Liver (tissue), 9 donors: Measurements from ENCODE around the gene AKR7A2. TPM values are rescaled to one million over a fixed set of nuclear protein-coding genes. Genes with fewer than 3 reads are reported as not detected.

Experiments
- DNase-seq: peaks from one replicate; pipeline ENCODE4 v3.0.0-alpha.2; 2017; ENCODE audit warnings: low spot score
- H3K27ac ChIP-seq, 2 donors: one replicate each; pipeline ENCODE4 v1.7.0; 2013; ENCODE audit warnings: inconsistent platforms in 2 of 2, low read length in 2 of 2, control low read depth in 1 of 2, low read depth in 1 of 2, mild to moderate bottlenecking in 1 of 2
- H3K27me3 ChIP-seq, 4 donors: one replicate each; pipeline versions ENCODE4 v1.6.1 to v1.7.0; 2013; ENCODE audit warnings: low read length in 3 of 4, inconsistent platforms in 1 of 4, mild to moderate bottlenecking in 1 of 4, moderate library complexity in 1 of 4; ENCODE audit not compliant: control insufficient read depth in 4 of 4, insufficient read depth in 4 of 4
- H3K36me3 ChIP-seq, 4 donors: one replicate each; pipeline versions ENCODE4 v1.6.1 to v1.7.0; 2013; ENCODE audit warnings: low read length in 3 of 4, mild to moderate bottlenecking in 3 of 4, low read depth in 1 of 4, moderate library complexity in 1 of 4; ENCODE audit not compliant: control insufficient read depth in 4 of 4, insufficient read depth in 3 of 4
- H3K4me1 ChIP-seq, 4 donors: one replicate each; pipeline versions ENCODE4 v1.6.1 to v1.7.0; 2013; ENCODE audit warnings: low read length in 3 of 4, mild to moderate bottlenecking in 3 of 4, moderate library complexity in 1 of 4; ENCODE audit not compliant: control insufficient read depth in 4 of 4, insufficient read depth in 4 of 4
- H3K4me3 ChIP-seq, 3 donors: one replicate each; pipeline versions ENCODE4 v1.6.1 to v1.7.0; 2013; ENCODE audit warnings: low read length in 3 of 3, control low read depth in 1 of 3, low read depth in 1 of 3, mild to moderate bottlenecking in 1 of 3
- H3K9ac ChIP-seq, 2 donors: one replicate each; pipeline ENCODE4 v1.7.0; 2013; ENCODE audit warnings: low read length in 2 of 2, mild to moderate bottlenecking in 2 of 2, moderate library complexity in 2 of 2, control low read depth in 1 of 2, low read depth in 1 of 2
- H3K9me3 ChIP-seq, 4 donors: one replicate each; pipeline versions ENCODE4 v1.6.1 to v1.7.0; 2013; ENCODE audit warnings: low read length in 3 of 4; ENCODE audit not compliant: control insufficient read depth in 4 of 4
- ATF3 ChIP-seq: IDR thresholded peaks from 2 replicates; pipeline ENCODE4 v1.6.1; 2016; ENCODE audit warnings: antibody characterized with exemption
- CTCF ChIP-seq: fragments of 150-350 bp; IDR thresholded peaks from 2 replicates; pipeline ENCODE4 v1.5.1; 2017; ENCODE audit warnings: improper control_type of control experiment, low read depth, low read length; ENCODE audit not compliant: missing input control
- EGR1 ChIP-seq, 2 donors: IDR thresholded peaks; 2 replicates each; pipeline ENCODE4 v1.6.1; 2016 to 2018; ENCODE audit warnings: antibody characterized with exemption in 2 of 2, low read depth in 2 of 2
- FOXA1 ChIP-seq: IDR thresholded peaks from 2 replicates; pipeline ENCODE4 v1.6.1; 2016; ENCODE audit warnings: antibody characterized with exemption
- JUND ChIP-seq, 2 donors: IDR thresholded peaks; 2 replicates each; pipeline ENCODE4 v1.6.1; 2016; ENCODE audit warnings: antibody characterized with exemption in 2 of 2
- MAX ChIP-seq: IDR thresholded peaks from 2 replicates; pipeline ENCODE4 v1.6.1; 2016; ENCODE audit warnings: antibody characterized with exemption
- NR2F2 ChIP-seq: IDR thresholded peaks from 2 replicates; pipeline ENCODE4 v1.6.1; 2016; ENCODE audit warnings: antibody characterized with exemption
- RAD21 ChIP-seq, 2 donors: IDR thresholded peaks; 2 replicates each; pipeline ENCODE4 v1.6.1; 2016; ENCODE audit warnings: antibody characterized with exemption in 2 of 2, mild to moderate bottlenecking in 2 of 2
- REST ChIP-seq: IDR thresholded peaks from 2 replicates; pipeline ENCODE4 v1.6.1; 2016; ENCODE audit warnings: antibody characterized with exemption, mild to moderate bottlenecking
- RXRA ChIP-seq, 2 donors: IDR thresholded peaks; 2 replicates each; pipeline ENCODE4 v1.6.1; 2017 to 2018; ENCODE audit warnings: antibody characterized with exemption in 2 of 2, mild to moderate bottlenecking in 1 of 2
- SP1 ChIP-seq: IDR thresholded peaks from 2 replicates; pipeline ENCODE4 v1.6.1; 2018; ENCODE audit warnings: antibody characterized with exemption, mild to moderate bottlenecking
- TAF1 ChIP-seq: conservative IDR thresholded peaks from 2 replicates; pipeline ENCODE4 v1.6.1; 2016; ENCODE audit warnings: antibody characterized with exemption, mild to moderate bottlenecking
- YY1 ChIP-seq: IDR thresholded peaks from 2 replicates; pipeline ENCODE4 v1.6.1; 2016; ENCODE audit warnings: antibody characterized with exemption, mild to moderate bottlenecking
- ZBTB33 ChIP-seq: IDR thresholded peaks from 2 replicates; pipeline ENCODE4 v1.6.1; 2016; ENCODE audit warnings: antibody characterized with exemption
- WGBS: extraction: QIAGEN DNeasy Blood & Tissue Kit; methylation state at CpG from one replicate; pipeline ENCODE4 v1.1.7; 2013; 5-methylcytosine and 5-hydroxymethylcytosine counted together
- polyA plus RNA-seq, 2 donors: library from polyadenylated mRNA; stranded (reverse) in 1 of 2; unstranded in 1 of 2; fragments of 200-250 nt in 1 of 2; fragments of >200 nt in 1 of 2; fragmentation: Nextera tagmentation in 1 of 2; extraction: Ambion mirVana in 1 of 2; gene quantifications; one replicate each; pipeline versions ENCODE4 v1.2.1 to v1.2.3, GENCODE V29; 2013 to 2015
- total RNA-seq, 2 donors: library from RNA; depleted of rRNA; stranded (reverse); fragments of >200 nt; gene quantifications; one replicate each; pipeline ENCODE4 v1.2.3, GENCODE V29; 2014
- donor health status: healthy.
- donor health status: healthy.
- donor health status: healthy.
- donor health status: healthy.
- donor health status: healthy.

The AKR7A2 gene
- total and polyA plus RNA-seq, 4 donors = 41.4 to 63.2 (median 49.8) TPM

GRCh38 chr1:19300211-19300610, 11.7 kb downstream of the AKR7A2 start (continued):
- TF ChIP-seq ATF3 (no peak), RXRA (IDR thresholded peaks at IDR 0.05) (no peak), ZBTB33 (no peak), RAD21 (IDR thresholded peaks at IDR 0.05) (no peak), TAF1 (no peak)

GRCh38 chr1:19294638-19295037, 17.3 kb downstream of the AKR7A2 start:
- peak overlapping the region in 1 of 3 donors; percentile 59 for H3K4me3 ChIP-seq
- peaks cover 6 to 14% (median 9%) of the 10 kb centered on the region in 4 donors for H3K9me3 ChIP-seq
- H3K27me3 ChIP-seq = no peaks in the 10 kb centered on the region
- no peak overlapping the region for H3K9ac ChIP-seq
- H3K36me3 ChIP-seq = no peaks in the 10 kb centered on the region
- H3K4me1 ChIP-seq = peaks cover 0 to 3% (median under 1%) of the 10 kb centered on the region in 4 donors
- TF ChIP-seq JUND (IDR thresholded peaks at IDR 0.05) (no peak), REST (no peak), RAD21 (IDR thresholded peaks at IDR 0.05) (no peak), ZBTB33 (no peak), EGR1 (IDR thresholded peaks at IDR 0.05; ENCODE audit: low read depth in 2 of 2) (no peak), SP1 (no peak), FOXA1 (no peak), YY1 (no peak), NR2F2 (no peak), CTCF (no peak), MAX (no peak), RXRA (IDR thresholded peaks at IDR 0.05) (no peak)
- 98% methylated on average over 2 of the region's 2 CpGs for WGBS
- no peak for DNase-seq
- H3K27ac ChIP-seq = no peak overlapping the region
